Measurements from ENCODE around the gene ZNF738. TPM values are rescaled to one million over a fixed set of nuclear protein-coding genes. Genes with fewer than 3 reads are reported as not detected.

Gene ZNF738
- total RNA-seq, 2 donors from 2014 or later, result 6.3 to 13.1 TPM

DNA sequence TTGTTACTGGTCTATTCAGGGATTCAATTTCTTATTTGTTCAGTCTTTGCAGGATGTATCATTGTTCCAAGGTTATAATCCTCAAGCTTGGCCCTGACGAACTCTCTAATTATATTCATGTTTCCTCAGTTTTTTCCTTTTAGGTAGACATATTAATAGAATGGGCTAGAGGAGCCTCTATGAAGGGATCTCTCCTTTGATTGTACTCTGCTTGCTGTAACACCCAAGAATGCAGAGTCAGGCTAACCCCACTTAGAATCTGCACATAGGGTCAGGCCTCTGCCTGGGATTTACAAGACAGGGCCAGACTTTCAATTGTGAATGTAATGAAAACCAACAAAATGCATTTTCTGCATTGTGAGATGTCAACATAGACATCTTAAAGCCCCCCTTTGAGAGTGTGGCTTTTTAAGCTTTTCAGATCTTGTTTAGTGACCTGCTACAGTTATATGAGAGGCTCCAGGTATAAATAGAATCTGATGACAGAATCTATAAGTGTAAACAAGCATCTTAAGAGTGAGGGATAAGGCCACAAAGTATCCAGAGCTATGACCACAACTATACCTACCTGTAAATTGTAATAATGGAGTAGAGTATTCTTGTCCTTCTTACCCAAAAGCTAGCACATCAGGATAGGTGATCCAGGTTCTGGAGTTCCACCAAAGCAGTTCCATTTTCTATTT lies 43.6 kb downstream of the ZNF738 start:
- WGBS, result 97% methylated on average over 1 of the region's 1 CpG
- Histone ChIP-seq H3K27me3 (replicated peaks; ENCODE audit: insufficient read depth) (no peaks in the 10 kb centered on the region), H3K4me3 (no peak overlapping the region), H3K27ac (no peak overlapping the region), H3K4me1 (replicated peaks) (no peaks in the 10 kb centered on the region), H3K9me3 (no peaks in the 10 kb centered on the region), H3K36me3 (peaks cover 0 to 5% of the 10 kb centered on the region in 2 donors)
- no peak for DNase-seq (ENCODE audit: low spot score)
- intact Hi-C loops (cut with DNase I), result no loop called here
- no peak for TF ChIP-seq POLR2AphosphoS5 (IDR thresholded peaks at IDR 0.05)

DNA sequence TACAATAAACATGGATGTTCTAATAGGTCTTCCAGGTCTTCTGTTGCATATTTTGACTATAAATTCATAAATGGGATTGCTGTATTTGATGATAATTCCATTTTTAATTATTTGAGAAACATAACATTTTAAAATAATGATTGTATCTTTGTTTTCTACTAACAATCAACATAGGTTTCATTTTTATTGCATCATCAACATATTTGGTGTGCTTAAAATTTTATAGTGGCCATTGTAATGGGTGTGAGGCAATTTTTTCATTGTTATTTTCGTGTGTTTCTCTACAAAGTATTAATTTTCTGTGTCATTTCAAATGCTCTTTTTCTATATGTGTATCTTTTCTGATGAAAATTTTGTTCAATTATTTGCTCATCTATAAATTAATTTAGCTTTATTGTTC lies 51.4 kb downstream of the ZNF738 start:
- H3K27ac ChIP-seq, result no peak overlapping the region
- H3K4me1 ChIP-seq (replicated peaks), result no peaks in the 10 kb centered on the region
- peaks cover 3 to 11% of the 10 kb centered on the region in 2 donors for H3K36me3 ChIP-seq
- intact Hi-C loops (cut with DNase I), result no loop called here
- no peak for DNase-seq (ENCODE audit: low spot score)
- H3K4me3 ChIP-seq, result no peak overlapping the region
- 96% methylated on average over 1 of the region's 1 CpG for WGBS
- no peak for TF ChIP-seq POLR2A (IDR thresholded peaks at IDR 0.05)
- TF ChIP-seq, protein P1, sequence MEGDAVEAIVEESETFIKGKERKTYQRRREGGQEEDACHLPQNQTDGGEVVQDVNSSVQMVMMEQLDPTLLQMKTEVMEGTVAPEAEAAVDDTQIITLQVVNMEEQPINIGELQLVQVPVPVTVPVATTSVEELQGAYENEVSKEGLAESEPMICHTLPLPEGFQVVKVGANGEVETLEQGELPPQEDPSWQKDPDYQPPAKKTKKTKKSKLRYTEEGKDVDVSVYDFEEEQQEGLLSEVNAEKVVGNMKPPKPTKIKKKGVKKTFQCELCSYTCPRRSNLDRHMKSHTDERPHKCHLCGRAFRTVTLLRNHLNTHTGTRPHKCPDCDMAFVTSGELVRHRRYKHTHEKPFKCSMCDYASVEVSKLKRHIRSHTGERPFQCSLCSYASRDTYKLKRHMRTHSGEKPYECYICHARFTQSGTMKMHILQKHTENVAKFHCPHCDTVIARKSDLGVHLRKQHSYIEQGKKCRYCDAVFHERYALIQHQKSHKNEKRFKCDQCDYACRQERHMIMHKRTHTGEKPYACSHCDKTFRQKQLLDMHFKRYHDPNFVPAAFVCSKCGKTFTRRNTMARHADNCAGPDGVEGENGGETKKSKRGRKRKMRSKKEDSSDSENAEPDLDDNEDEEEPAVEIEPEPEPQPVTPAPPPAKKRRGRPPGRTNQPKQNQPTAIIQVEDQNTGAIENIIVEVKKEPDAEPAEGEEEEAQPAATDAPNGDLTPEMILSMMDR (IDR thresholded peaks at IDR 0.05), result no peak
- TF ChIP-seq POLR2AphosphoS5 (IDR thresholded peaks at IDR 0.05), result no peak
- no peaks in the 10 kb centered on the region for H3K27me3 ChIP-seq (replicated peaks; ENCODE audit: insufficient read depth)
- H3K9me3 ChIP-seq, result no peaks in the 10 kb centered on the region

GRCh38 chr19:21422244-21422643 lies 63.4 kb downstream of the ZNF738 start:
- DNase-seq (ENCODE audit: low spot score), result no peak
- H3K4me3 ChIP-seq, result no peak overlapping the region
- intact Hi-C loops (cut with DNase I), result no loop called here
- no peaks in the 10 kb centered on the region for H3K4me1 ChIP-seq (replicated peaks)
- TF ChIP-seq, protein P1 (IDR thresholded peaks at IDR 0.05), result no peak
- TF ChIP-seq POLR2A (IDR thresholded peaks at IDR 0.05), result no peak
- TF ChIP-seq POLR2AphosphoS5 (IDR thresholded peaks at IDR 0.05), result no peak
- H3K9me3 ChIP-seq, result no peaks in the 10 kb centered on the region
- H3K27me3 ChIP-seq (replicated peaks; ENCODE audit: insufficient read depth), result no peaks in the 10 kb centered on the region
- no peaks in the 10 kb centered on the region for H3K36me3 ChIP-seq
- no peak overlapping the region for H3K27ac ChIP-seq

DNA sequence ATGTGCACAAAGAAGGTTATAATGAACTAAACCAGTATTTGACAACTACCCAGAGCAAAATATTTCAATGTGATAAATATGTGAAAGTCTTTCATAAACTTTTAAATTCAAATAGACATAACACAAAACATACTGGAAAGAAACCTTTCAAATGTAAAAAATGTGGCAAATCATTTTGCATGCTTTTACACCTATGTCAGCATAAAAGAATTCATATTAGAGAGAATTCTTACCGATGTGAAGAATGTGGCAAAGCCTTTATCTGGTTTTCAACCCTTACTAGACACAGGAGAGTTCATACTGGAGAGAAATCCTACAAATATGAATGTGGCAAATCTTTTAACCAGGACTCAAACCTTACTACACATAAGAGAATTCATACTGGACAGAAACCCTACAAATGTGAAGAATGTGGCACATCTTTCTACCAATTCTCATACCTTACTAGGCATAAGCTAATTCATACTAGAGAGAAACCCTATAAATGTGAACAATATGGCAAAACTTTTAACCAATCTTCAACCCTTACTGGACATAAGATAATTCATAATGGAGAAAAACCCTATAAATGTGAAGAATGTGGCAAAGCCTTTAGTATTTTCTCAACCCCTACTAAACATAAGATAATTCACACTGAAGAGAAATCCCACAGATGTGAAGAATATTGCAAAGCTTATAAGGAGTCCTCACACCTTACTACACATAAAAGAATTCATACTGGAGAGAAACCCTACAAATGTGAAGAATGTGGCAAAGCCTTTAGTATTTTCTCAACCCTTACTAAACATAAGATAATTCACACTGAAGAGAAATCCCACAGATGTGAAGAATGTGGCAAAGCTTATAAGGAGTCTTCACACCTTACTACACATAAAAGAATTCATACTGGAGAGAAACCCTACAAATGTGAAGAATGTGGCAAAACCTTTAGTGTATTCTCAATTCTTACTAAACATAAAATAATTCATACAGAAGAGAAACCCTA lies 64.5 kb downstream of the ZNF738 start:
- Histone ChIP-seq H3K27ac (no peak overlapping the region), H3K9me3 (no peaks in the 10 kb centered on the region), H3K4me3 (no peak overlapping the region), H3K36me3 (no peaks in the 10 kb centered on the region), H3K27me3 (replicated peaks; ENCODE audit: insufficient read depth) (no peaks in the 10 kb centered on the region), H3K4me1 (replicated peaks) (no peaks in the 10 kb centered on the region)
- TF ChIP-seq, protein P1 (IDR thresholded peaks at IDR 0.05), result no peak
- TF ChIP-seq POLR2AphosphoS5 (IDR thresholded peaks at IDR 0.05) (no peak), POLR2A (IDR thresholded peaks at IDR 0.05) (no peak)
- no peak for DNase-seq (ENCODE audit: low spot score)
- intact Hi-C loops (cut with DNase I), result no loop called here
- 97% methylated on average over 1 of the region's 1 CpG for WGBS

Other genes with a start within 250 kb of the ZNF738 start
- 10 to 100 TPM; 12.7 to 54.7 TPM for gene ZNF431, start 217.0 kb upstream of the ZNF738 start, total RNA-seq
- gene ZNF708, start 29.6 kb upstream of the ZNF738 start, total RNA-seq, result 10 to 100 TPM; 15.2 to 20.0 TPM
- 10 to 100 TPM; 29.4 to 32.5 TPM for gene ZNF493, start 38.1 kb downstream of the ZNF738 start, total RNA-seq
- 10 to 100 TPM; 22.7 TPM for gene ZNF429, start 146.6 kb downstream of the ZNF738 start, total RNA-seq

Measured in prostate gland (tissue), 2 donors.